HepG2 (cell line): Measurements from ENCODE around the gene CCDC38.

ENCODE experiments used
- CTCF ChIP-seq: sonication (generic); formaldehyde crosslinking; IDR thresholded peaks from 2 replicates; pipeline ENCODE4 v1.5.0; 2020; ENCODE audit warnings: mild to moderate bottlenecking, missing genetic modification reagents, moderate library complexity
- ETV6 ChIP-seq: sonication (generic); formaldehyde crosslinking; conservative IDR thresholded peaks from 2 replicates; pipeline ENCODE4 v1.4.0; 2020; ENCODE audit warnings: missing genetic modification reagents
- SIN3A ChIP-seq: IDR thresholded peaks from 2 replicates; pipeline ENCODE4 v1.6.1; 2011; ENCODE audit warnings: low read depth, mild to moderate bottlenecking, control low read depth, low read length, borderline replicate concordance
- SRY ChIP-seq: sonication (generic); formaldehyde crosslinking; IDR thresholded peaks from 2 replicates; pipeline ENCODE4 v1.8.0; 2022; ENCODE audit warnings: mild to moderate bottlenecking, missing genetic modification reagents
- ZNF230 ChIP-seq: sonication (generic); formaldehyde crosslinking; IDR thresholded peaks from 2 replicates; pipeline ENCODE4 v1.4.0; 2020; ENCODE audit warnings: mild to moderate bottlenecking, missing genetic modification reagents
- TF ChIP-seq, protein P1 (sequence below): sonication (generic); formaldehyde crosslinking; IDR thresholded peaks from 2 replicates; pipeline ENCODE4 v1.5.0; 2020; ENCODE audit warnings: mild to moderate bottlenecking, missing genetic modification reagents

DNA sequence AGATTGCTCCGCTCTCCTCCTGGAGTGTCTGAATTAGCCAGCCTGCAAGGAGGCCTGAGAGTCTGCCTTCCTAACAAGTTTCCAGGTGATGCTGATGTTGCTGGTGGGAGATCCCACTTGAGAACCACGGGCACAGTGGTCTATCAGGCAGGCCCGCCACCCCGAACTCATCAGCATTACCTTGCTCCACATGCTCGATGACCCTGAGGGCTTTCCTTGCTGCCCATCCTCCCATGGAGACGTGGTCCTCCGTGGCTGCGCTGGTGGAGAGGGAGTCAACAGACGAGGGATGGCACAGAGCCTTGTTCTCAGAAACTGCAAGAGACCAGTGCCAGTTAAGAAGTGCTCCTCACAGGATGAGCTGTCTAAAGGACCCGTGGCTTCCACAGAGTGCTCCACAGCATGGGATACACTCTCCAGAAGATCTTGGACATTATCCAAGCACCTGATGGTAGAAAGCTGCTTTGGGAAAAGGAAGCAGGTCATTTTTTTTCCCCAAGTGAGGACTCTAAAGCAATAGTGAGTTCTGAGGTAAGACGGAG is 35.4 kb upstream of the CCDC38 start:
- TF ChIP-seq SIN3A (no peak), ETV6 (CRISPR knock-in tag) (no peak), SRY (CRISPR knock-in tag) (no peak), CTCF (CRISPR knock-in tag) (no peak), ZNF230 (no peak)
- TF ChIP-seq, protein P1, sequence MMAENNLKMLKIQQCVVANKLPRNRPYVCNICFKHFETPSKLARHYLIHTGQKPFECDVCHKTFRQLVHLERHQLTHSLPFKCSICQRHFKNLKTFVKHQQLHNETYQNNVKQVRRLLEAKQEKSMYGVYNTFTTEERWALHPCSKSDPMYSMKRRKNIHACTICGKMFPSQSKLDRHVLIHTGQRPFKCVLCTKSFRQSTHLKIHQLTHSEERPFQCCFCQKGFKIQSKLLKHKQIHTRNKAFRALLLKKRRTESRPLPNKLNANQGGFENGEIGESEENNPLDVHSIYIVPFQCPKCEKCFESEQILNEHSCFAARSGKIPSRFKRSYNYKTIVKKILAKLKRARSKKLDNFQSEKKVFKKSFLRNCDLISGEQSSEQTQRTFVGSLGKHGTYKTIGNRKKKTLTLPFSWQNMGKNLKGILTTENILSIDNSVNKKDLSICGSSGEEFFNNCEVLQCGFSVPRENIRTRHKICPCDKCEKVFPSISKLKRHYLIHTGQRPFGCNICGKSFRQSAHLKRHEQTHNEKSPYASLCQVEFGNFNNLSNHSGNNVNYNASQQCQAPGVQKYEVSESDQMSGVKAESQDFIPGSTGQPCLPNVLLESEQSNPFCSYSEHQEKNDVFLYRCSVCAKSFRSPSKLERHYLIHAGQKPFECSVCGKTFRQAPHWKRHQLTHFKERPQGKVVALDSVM (CRISPR knock-in tag): no peak
